ENCODE data around the gene NTF3.

GRCh38 chr12:5396541-5396940 lies 35.4 kb upstream of the NTF3 start:
- TF ChIP-seq CTCF (tag by site-specific recombination; IDR thresholded peaks at IDR 0.05) (no peak), YY1 (tag by site-specific recombination; IDR thresholded peaks at IDR 0.05) (no peak), ZNF624 (tag by site-specific recombination; IDR thresholded peaks at IDR 0.05) (no peak), ZNF433 (tag by site-specific recombination; IDR thresholded peaks at IDR 0.05; ENCODE audit: low read depth) (no peak), ZBTB17 (tag by site-specific recombination; IDR thresholded peaks at IDR 0.05) (no peak), REST (tag by site-specific recombination; IDR thresholded peaks at IDR 0.05) (no peak), ZNF623 (tag by site-specific recombination; IDR thresholded peaks at IDR 0.05) (no peak), ZNF558 (tag by site-specific recombination; IDR thresholded peaks at IDR 0.05) (no peak)
